ENCODE data around the gene HMGCS1.
A peak's percentile ranks its signal among the peaks of the same experiment; 100 is the strongest.
"Not testable (repeated sequence)": the region's sequence is repeated elsewhere in the genome, so short reads cannot be mapped to it uniquely, and the experiment has no call there.

The HMGCS1 gene

DNA sequence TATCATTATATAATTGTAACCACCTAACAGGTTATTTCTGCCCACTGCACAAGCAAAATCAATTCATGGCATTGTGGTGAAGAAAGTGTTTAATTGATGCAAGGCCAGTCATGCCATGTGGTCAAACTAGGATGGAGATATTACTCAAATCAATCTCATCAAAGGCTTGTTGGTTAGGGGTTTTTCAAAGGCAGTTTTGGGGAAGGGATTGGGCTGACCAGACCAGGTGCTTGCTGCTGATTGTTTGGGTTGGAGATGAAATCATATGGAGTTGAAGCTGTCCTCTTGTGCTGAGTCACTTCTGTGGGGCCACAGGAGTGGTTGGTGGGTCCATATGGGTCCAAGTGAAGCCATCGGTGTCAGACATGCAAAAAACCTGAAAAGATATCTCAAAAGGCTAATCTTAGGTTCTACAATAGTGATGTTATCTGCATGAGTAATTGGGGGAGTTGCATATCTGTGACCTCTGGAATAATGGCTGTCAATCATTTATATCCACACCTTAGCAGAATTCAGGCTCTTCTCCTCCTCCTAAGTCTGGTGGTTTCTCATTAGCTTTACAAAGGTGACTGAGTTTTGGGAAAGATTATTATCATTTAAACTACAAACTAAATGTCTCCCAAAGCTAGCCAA lies 44.9 kb downstream of the HMGCS1 start:
- Histone ChIP-seq H3K27ac (replicated peaks) (no peak overlapping the region), H3K4me3 (replicated peaks; ENCODE audit: insufficient read depth, low read length) (no peak overlapping the region), H3K27me3 (ENCODE audit: insufficient read depth, poor library complexity, severe bottlenecking) (peaks cover 2% of the 10 kb centered on the region)
- TF ChIP-seq GABPA (IDR thresholded peaks at IDR 0.05; ENCODE audit: low read depth): no peak
- TF ChIP-seq SPI1 (IDR thresholded peaks at IDR 0.05; ENCODE audit: borderline replicate concordance, low read depth): no peak
- TF ChIP-seq, protein P1, sequence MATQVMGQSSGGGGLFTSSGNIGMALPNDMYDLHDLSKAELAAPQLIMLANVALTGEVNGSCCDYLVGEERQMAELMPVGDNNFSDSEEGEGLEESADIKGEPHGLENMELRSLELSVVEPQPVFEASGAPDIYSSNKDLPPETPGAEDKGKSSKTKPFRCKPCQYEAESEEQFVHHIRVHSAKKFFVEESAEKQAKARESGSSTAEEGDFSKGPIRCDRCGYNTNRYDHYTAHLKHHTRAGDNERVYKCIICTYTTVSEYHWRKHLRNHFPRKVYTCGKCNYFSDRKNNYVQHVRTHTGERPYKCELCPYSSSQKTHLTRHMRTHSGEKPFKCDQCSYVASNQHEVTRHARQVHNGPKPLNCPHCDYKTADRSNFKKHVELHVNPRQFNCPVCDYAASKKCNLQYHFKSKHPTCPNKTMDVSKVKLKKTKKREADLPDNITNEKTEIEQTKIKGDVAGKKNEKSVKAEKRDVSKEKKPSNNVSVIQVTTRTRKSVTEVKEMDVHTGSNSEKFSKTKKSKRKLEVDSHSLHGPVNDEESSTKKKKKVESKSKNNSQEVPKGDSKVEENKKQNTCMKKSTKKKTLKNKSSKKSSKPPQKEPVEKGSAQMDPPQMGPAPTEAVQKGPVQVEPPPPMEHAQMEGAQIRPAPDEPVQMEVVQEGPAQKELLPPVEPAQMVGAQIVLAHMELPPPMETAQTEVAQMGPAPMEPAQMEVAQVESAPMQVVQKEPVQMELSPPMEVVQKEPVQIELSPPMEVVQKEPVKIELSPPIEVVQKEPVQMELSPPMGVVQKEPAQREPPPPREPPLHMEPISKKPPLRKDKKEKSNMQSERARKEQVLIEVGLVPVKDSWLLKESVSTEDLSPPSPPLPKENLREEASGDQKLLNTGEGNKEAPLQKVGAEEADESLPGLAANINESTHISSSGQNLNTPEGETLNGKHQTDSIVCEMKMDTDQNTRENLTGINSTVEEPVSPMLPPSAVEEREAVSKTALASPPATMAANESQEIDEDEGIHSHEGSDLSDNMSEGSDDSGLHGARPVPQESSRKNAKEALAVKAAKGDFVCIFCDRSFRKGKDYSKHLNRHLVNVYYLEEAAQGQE (IDR thresholded peaks at IDR 0.05; ENCODE audit: insufficient replicate concordance, low read depth): no peak
- TF ChIP-seq POLR2AphosphoS5 (IDR thresholded peaks at IDR 0.05; ENCODE audit: low read depth): no peak
- TF ChIP-seq, protein P2, sequence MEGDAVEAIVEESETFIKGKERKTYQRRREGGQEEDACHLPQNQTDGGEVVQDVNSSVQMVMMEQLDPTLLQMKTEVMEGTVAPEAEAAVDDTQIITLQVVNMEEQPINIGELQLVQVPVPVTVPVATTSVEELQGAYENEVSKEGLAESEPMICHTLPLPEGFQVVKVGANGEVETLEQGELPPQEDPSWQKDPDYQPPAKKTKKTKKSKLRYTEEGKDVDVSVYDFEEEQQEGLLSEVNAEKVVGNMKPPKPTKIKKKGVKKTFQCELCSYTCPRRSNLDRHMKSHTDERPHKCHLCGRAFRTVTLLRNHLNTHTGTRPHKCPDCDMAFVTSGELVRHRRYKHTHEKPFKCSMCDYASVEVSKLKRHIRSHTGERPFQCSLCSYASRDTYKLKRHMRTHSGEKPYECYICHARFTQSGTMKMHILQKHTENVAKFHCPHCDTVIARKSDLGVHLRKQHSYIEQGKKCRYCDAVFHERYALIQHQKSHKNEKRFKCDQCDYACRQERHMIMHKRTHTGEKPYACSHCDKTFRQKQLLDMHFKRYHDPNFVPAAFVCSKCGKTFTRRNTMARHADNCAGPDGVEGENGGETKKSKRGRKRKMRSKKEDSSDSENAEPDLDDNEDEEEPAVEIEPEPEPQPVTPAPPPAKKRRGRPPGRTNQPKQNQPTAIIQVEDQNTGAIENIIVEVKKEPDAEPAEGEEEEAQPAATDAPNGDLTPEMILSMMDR (IDR thresholded peaks at IDR 0.05; ENCODE audit: insufficient read depth, low read length): no peak
- no peak for DNase-seq (ENCODE audit: low read depth in 1 of 2, low spot score in 1 of 2)

DNA sequence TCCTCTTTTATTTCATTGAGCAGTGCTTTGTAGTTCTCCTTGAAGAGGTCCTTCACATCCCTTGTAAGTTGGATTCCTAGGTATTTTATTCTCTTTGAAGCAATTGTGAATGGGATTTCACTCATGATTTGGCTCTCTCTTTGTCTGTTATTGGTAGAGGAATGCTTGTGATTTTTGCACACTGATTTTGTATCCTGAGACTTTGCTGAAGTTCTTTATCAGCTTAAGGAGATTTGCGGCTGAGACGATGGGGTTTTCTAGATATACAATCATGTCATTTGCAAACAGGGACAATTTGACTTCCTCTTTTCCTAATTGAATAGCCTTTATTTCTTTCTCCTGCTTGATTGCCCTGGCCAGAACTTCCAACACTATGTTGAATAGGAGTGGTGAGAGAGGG lies 50.9 kb downstream of the HMGCS1 start:
- not testable (repeated sequence) for H3K4me3 ChIP-seq (replicated peaks; ENCODE audit: insufficient read depth, low read length); H3K27me3 ChIP-seq (ENCODE audit: insufficient read depth, poor library complexity, severe bottlenecking); H3K27ac ChIP-seq (replicated peaks); DNase-seq (ENCODE audit: low read depth in 1 of 2, low spot score in 1 of 2)

DNA sequence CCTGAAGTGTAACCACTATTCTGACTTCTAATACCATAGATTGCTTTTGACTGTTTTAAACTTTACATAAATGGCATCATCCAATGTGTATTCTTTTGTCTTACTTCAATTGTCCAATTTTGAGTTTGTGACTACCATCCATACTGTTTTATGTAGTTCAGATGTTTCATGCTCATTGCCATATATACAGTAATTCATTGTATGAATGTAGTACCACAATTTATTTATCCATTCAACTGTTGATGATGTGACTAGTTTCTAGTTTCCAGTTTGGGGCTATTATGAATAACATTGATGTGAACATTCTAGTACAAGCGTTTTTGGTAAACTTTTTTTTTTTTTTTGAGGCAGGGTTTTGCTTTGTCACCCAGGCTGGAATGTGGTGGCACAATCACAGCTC lies 55.1 kb downstream of the HMGCS1 start:
- Histone ChIP-seq H3K27ac (replicated peaks) (no peak overlapping the region), H3K27me3 (ENCODE audit: insufficient read depth, poor library complexity, severe bottlenecking) (no peaks in the 10 kb centered on the region), H3K4me3 (replicated peaks; ENCODE audit: insufficient read depth, low read length) (no peak overlapping the region)
- TF ChIP-seq POLR2AphosphoS5 (IDR thresholded peaks at IDR 0.05; ENCODE audit: low read depth) (no peak), GABPA (IDR thresholded peaks at IDR 0.05; ENCODE audit: low read depth) (no peak), SPI1 (IDR thresholded peaks at IDR 0.05; ENCODE audit: borderline replicate concordance, low read depth) (no peak)
- TF ChIP-seq, protein P1 (IDR thresholded peaks at IDR 0.05; ENCODE audit: insufficient replicate concordance, low read depth): no peak
- TF ChIP-seq, protein P2 (IDR thresholded peaks at IDR 0.05; ENCODE audit: insufficient read depth, low read length): no peak
- no peak for DNase-seq (ENCODE audit: low read depth in 1 of 2, low spot score in 1 of 2)

DNA sequence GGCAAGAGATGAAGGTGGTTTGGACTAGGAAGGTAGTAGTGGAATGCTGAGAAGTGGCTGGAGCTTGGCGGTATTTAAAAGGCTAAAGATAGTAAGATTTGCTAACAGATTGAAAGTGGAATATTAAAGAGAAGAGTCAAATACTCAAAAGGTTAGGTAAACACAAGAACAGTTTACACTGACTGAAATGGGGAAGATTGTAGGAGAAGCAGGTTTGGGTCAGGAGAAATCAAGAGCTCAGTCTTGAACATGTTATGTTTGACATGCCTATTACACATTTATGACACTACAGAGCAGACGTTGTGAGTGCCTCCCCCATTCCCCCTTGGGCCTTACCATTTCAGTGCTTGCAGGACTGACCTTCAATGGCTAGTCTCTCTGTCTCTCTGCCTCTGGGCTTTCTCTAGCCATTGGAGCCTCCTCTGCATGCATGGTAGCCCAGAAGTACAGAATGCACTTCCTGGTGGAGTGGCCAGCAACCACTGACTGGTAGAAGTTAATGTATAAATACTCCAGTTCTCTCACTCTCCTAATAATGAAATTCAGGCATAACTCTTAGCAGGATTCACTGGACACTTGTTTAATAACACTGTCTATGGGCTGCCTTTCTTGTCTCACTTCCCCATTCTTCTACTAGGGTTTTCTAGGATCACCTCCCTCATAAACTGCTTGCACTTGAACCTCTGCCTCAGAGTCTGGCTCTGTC lies 56.8 kb downstream of the HMGCS1 start:
- no peak overlapping the region for H3K27ac ChIP-seq (replicated peaks)
- no peaks in the 10 kb centered on the region for H3K27me3 ChIP-seq (ENCODE audit: insufficient read depth, poor library complexity, severe bottlenecking)
- TF ChIP-seq, protein P2 (IDR thresholded peaks at IDR 0.05; ENCODE audit: insufficient read depth, low read length): no peak
- peak; percentile 63 for TF ChIP-seq SPI1 (IDR thresholded peaks at IDR 0.05; ENCODE audit: borderline replicate concordance, low read depth)
- H3K4me3 ChIP-seq (replicated peaks; ENCODE audit: insufficient read depth, low read length): no peak overlapping the region
- DNase-seq (ENCODE audit: low read depth in 1 of 2, low spot score in 1 of 2): no peak
